Pancreas (tissue), 10 donors: ENCODE results near the gene DAB2IP. TPM values are rescaled to one million over a fixed set of nuclear protein-coding genes. Genes with fewer than 3 reads are reported as not detected.

Experiments
- ATAC-seq, 4 donors: fragments of 200-7000 bp; cut with Tn5 transposase; one replicate each; pipeline versions ENCODE4 v1.8.0 to v1.9.1; 2020; ENCODE audit warnings: mild to moderate bottlenecking in 4 of 4, moderate library complexity in 4 of 4
- DNase-seq, 6 donors: peaks; one replicate each; pipeline ENCODE4 v3.0.0-alpha.2; 2020
- FAIRE-seq: peaks from 2 replicates; lab custom pipeline; 2012; peaks lifted over from hg19 to GRCh38; lab: Jason Lieb, UNC
- H3K27ac ChIP-seq, 4 donors: fragments of 200-600 bp; sonication (generic); 1 replicate in 3 of 4; 2 replicates in 1 of 4; pipeline versions ENCODE4 v1.5.0 to v1.8.0; 2020
- H3K27me3 ChIP-seq, 4 donors: fragments of 200-600 bp; one replicate each; pipeline ENCODE4 v1.8.0; 2021
- H3K36me3 ChIP-seq, 3 donors: fragments of 200-600 bp; sonication (generic) in 1 of 3; one replicate each; pipeline versions ENCODE4 v1.5.0 to v1.8.0; 2020 to 2021
- H3K4me1 ChIP-seq, 3 donors: fragments of 200-600 bp; one replicate each; pipeline ENCODE4 v1.8.0; 2021
- H3K4me3 ChIP-seq, 4 donors: fragments of 200-600 bp; sonication (generic) in 2 of 4; one replicate each; pipeline versions ENCODE4 v1.5.0 to v1.8.0; 2020 to 2021
- H3K9me3 ChIP-seq, 4 donors: fragments of 200-600 bp; one replicate each; pipeline ENCODE4 v1.8.0; 2021
- CTCF ChIP-seq, 4 donors: fragments of 200-600 bp; sonication (generic) in 3 of 4; IDR thresholded peaks; one replicate each; pipeline versions ENCODE4 v1.5.0 to v1.8.0; 2021; ENCODE audit warnings: antibody characterized with exemption in 4 of 4
- WGBS, 2 donors: extraction: QIAGEN DNeasy Blood & Tissue Kit; methylation state at CpG; one replicate each; pipeline ENCODE4 v1.1.7; 2013; 5-methylcytosine and 5-hydroxymethylcytosine counted together
- intact Hi-C, 3 donors: fragments of 100-400 bp; cut with DNase I; formaldehyde crosslinking; loops; one replicate each; pipeline versions ENCODE4 v1.11.1 to v1.14.2; 2022
- polyA plus RNA-seq, 2 donors: library from polyadenylated mRNA; stranded (reverse); fragments of 200-250 nt; gene quantifications; one replicate each; pipeline ENCODE4 v1.2.3, GENCODE V29; 2013
- total RNA-seq, 6 donors: library from RNA; stranded (reverse); fragmentation: NEBNext Ultra II Directional in 4 of 6; extraction: Animal tissue kit (Norgen Biotek cat#: 25700) in 4 of 6; gene quantifications; one replicate each; pipeline versions ENCODE4 v1.2.1 to v1.2.4, GENCODE V29; 2021 to 2023
- donor health status: healthy with polysubstance abuse.
- donor health status: DM: no; HTN: no; CAD: no; lungs with moderate emphysema.
- donor health status: DM: no; HTN: no; CAD: no.
- donor health status: control.
- donor health status: control.
- donor health status: Bipolar disorder and iron deficiency.
- donor health status: DM: yes; HTN: yes; CAD: no.
- donor health status: DM: no; HTN: no; CAD: no.
- donor health status: DM: no; HTN: no; CAD: no.
- donor health status: DM: yes; HTN: yes; CAD: no.

The DAB2IP gene
- total and polyA plus RNA-seq, 8 donors = 14.7 to 52.1 (median 25.3) TPM

- ATAC-seq = no peak
- no peaks in the 10 kb centered on the region for H3K4me1 ChIP-seq
- H3K4me3 ChIP-seq = no peak overlapping the region
- intact Hi-C loops = no loop called here
- 82 to 94% methylated on average over 1 of the region's 1 CpG for WGBS, 2 donors
- no peaks in the 10 kb centered on the region for H3K9me3 ChIP-seq
- no peak for TF ChIP-seq CTCF (IDR thresholded peaks at IDR 0.05)
- peaks cover 0 to 28% (median 4%) of the 10 kb centered on the region in 3 donors for H3K36me3 ChIP-seq
- H3K27me3 ChIP-seq = no peaks in the 10 kb centered on the region
- no peak for DNase-seq
- FAIRE-seq = no peak
- no peak overlapping the region for H3K27ac ChIP-seq
These were observed 105.8 kb downstream of the DAB2IP start for GRCh38 chr9:121757281-121757585.

- intact Hi-C loops = no loop called here
- no peak for FAIRE-seq
- Histone ChIP-seq H3K27ac (no peak overlapping the region), H3K9me3 (no peaks in the 10 kb centered on the region), H3K4me1 (no peaks in the 10 kb centered on the region), H3K36me3 (peaks cover 0 to 28% (median 4%) of the 10 kb centered on the region in 3 donors), H3K27me3 (no peaks in the 10 kb centered on the region), H3K4me3 (no peak overlapping the region)
- no peak for TF ChIP-seq CTCF (IDR thresholded peaks at IDR 0.05)
- DNase-seq = peak in 1 of 6 donors; percentile 8
- 86 to 91% methylated on average over 9 of the region's 9 CpGs for WGBS, 2 donors
- ATAC-seq = no peak
These were observed 107.3 kb downstream of the DAB2IP start for GRCh38 chr9:121758693-121759092.

GRCh38 chr9:121759996-121760395 is 108.6 kb downstream of the DAB2IP start:
- 95 to 97% methylated on average over 22 to 23 of the region's 23 CpGs for WGBS, 2 donors
- peaks cover 0 to 28% (median 4%) of the 10 kb centered on the region in 3 donors for H3K36me3 ChIP-seq
- DNase-seq = peak in 1 of 6 donors; percentile 55

DNA sequence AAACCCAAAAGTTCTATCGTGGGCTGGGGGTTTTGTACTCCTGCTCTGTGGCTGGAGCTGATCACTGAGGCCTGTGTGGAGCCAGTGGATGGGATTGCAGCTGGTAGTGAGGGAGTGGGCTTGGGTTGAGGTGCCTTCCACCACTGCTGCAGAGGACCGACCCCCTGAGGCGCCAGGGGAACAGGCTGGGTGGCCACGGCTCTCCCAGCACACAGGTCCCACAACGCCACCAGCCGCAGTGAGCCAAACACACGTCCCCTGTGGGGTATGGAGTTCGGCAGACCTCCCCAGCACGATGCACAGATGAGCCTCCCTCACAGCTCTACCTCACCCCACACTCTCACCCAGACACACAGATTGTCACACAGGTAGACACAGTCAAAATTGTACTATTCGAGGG is 109.1 kb downstream of the DAB2IP start:
- H3K9me3 ChIP-seq = no peaks in the 10 kb centered on the region
- H3K27ac ChIP-seq = no peak overlapping the region
- no peak for TF ChIP-seq CTCF (IDR thresholded peaks at IDR 0.05)
- FAIRE-seq (no peak), ATAC-seq (no peak), DNase-seq (peak in 1 of 6 donors; percentile 55)
- peaks cover 12 to 14% (median 13%) of the 10 kb centered on the region in 3 donors for H3K4me1 ChIP-seq
- WGBS, 2 donors = 89 to 90% methylated on average over 10 of the region's 10 CpGs
- no peak overlapping the region for H3K4me3 ChIP-seq
- no peaks in the 10 kb centered on the region for H3K27me3 ChIP-seq
- intact Hi-C loops = no loop called here
- H3K36me3 ChIP-seq = peaks cover 0 to 28% (median 4%) of the 10 kb centered on the region in 3 donors

More at GRCh38 chr9:121759996-121760395, 108.6 kb downstream of the DAB2IP start:
- peaks cover 7 to 8% (median 7%) of the 10 kb centered on the region in 3 donors for H3K4me1 ChIP-seq
- no peaks in the 10 kb centered on the region for H3K27me3 ChIP-seq
- H3K27ac ChIP-seq = no peak overlapping the region
- intact Hi-C loops = no loop called here
- no peaks in the 10 kb centered on the region for H3K9me3 ChIP-seq
- no peak overlapping the region for H3K4me3 ChIP-seq
- no peak for ATAC-seq
- no peak for TF ChIP-seq CTCF (IDR thresholded peaks at IDR 0.05)
- FAIRE-seq = no peak

- no peak for ATAC-seq
- 94 to 96% methylated on average over 6 of the region's 6 CpGs for WGBS, 2 donors
- H3K27ac ChIP-seq = peak overlapping the region in 1 of 4 donors; percentile 85
- no peaks in the 10 kb centered on the region for H3K9me3 ChIP-seq
- H3K27me3 ChIP-seq = no peaks in the 10 kb centered on the region
- no peak for FAIRE-seq
- DNase-seq = peak in 1 of 6 donors; percentile 48
- TF ChIP-seq CTCF (IDR thresholded peaks at IDR 0.05) = no peak
- H3K4me1 ChIP-seq = peaks cover 16 to 19% (median 17%) of the 10 kb centered on the region in 3 donors
- H3K4me3 ChIP-seq = no peak overlapping the region
- intact Hi-C loops = no loop called here
- peaks cover 0 to 36% (median 4%) of the 10 kb centered on the region in 3 donors for H3K36me3 ChIP-seq
These were observed 111.7 kb downstream of the DAB2IP start for GRCh38 chr9:121763131-121763530.
